Esophagus squamous epithelium (tissue), 5 donors: ENCODE results near the gene CKB. TPM values are rescaled to one million over a fixed set of nuclear protein-coding genes. Genes with fewer than 3 reads are reported as not detected.

ENCODE experiments used
- DNase-seq: peaks from one replicate; lab custom pipeline; 2025; lab: John Stamatoyannopoulos, UW
- H3K27ac ChIP-seq, 4 donors: fragments of 200-600 bp; sonication (generic); one replicate each; pipeline ENCODE4 v1.5.1; 2016 to 2019; ENCODE audit warnings: mild to moderate bottlenecking in 1 of 4
- H3K27me3 ChIP-seq, 4 donors: fragments of 200-600 bp; sonication (generic); 1 replicate in 3 of 4; 2 replicates in 1 of 4; pipeline versions ENCODE4 v1.5.1 to v1.6.0; 2017 to 2021; ENCODE audit warnings: antibody characterized with exemption in 1 of 4
- H3K36me3 ChIP-seq, 3 donors: fragments of 200-600 bp; sonication (generic); one replicate each; pipeline ENCODE4 v1.5.1; 2016 to 2019
- H3K4me1 ChIP-seq, 3 donors: fragments of 200-600 bp; sonication (generic); one replicate each; pipeline ENCODE4 v1.5.1; 2017 to 2019
- H3K4me3 ChIP-seq, 4 donors: fragments of 200-600 bp; sonication (generic); 1 replicate in 3 of 4; 2 replicates in 1 of 4; pipeline ENCODE4 v1.5.1; 2016 to 2019; ENCODE audit warnings: mild to moderate bottlenecking in 2 of 4, moderate library complexity in 1 of 4
- H3K9me3 ChIP-seq, 3 donors: fragments of 200-600 bp; sonication (generic); one replicate each; pipeline ENCODE4 v1.5.1; 2016 to 2019
- POLR2A ChIP-seq, 4 donors: fragments of 450-650 bp; IDR thresholded peaks; one replicate each; pipeline ENCODE4 v1.6.1; 2017; ENCODE audit warnings: antibody characterized with exemption in 4 of 4, mild to moderate bottlenecking in 4 of 4, moderate library complexity in 3 of 4
- WGBS, 2 donors: methylation state at CpG; one replicate each; pipeline ENCODE4 v1.1.5; 2018; 5-methylcytosine and 5-hydroxymethylcytosine counted together
- intact Hi-C: fragments of 100-400 bp; cut with DNase I; formaldehyde crosslinking; loops from one replicate; pipeline ENCODE4 v1.15.0; 2022
- total RNA-seq, 4 donors: library from RNA; depleted of rRNA; stranded (reverse); fragments of >200 nt; gene quantifications; one replicate each; pipeline ENCODE4 v1.1.0, GENCODE V29; 2016
- TF ChIP-seq, protein P1 (sequence below), 6 experiments: fragments of 450-650 bp in 4 of 6; fragments of 200-600 bp in 2 of 6; sonication (generic) in 2 of 6; IDR thresholded peaks; one replicate each; pipeline ENCODE4 v1.5.1; 2016 to 2019; ENCODE audit warnings: antibody characterized with exemption in 6 of 6, mild to moderate bottlenecking in 4 of 6, moderate library complexity in 4 of 6
- donor health status: DM: yes; HTN: yes; CAD: no.

The CKB gene
- total RNA-seq, 4 donors from 2014 or later = 27.2 to 204 (median 37.6) TPM

GRCh38 chr14:103541709-103542604, 19.3 kb upstream of the CKB start:
- TF ChIP-seq, protein P1, sequence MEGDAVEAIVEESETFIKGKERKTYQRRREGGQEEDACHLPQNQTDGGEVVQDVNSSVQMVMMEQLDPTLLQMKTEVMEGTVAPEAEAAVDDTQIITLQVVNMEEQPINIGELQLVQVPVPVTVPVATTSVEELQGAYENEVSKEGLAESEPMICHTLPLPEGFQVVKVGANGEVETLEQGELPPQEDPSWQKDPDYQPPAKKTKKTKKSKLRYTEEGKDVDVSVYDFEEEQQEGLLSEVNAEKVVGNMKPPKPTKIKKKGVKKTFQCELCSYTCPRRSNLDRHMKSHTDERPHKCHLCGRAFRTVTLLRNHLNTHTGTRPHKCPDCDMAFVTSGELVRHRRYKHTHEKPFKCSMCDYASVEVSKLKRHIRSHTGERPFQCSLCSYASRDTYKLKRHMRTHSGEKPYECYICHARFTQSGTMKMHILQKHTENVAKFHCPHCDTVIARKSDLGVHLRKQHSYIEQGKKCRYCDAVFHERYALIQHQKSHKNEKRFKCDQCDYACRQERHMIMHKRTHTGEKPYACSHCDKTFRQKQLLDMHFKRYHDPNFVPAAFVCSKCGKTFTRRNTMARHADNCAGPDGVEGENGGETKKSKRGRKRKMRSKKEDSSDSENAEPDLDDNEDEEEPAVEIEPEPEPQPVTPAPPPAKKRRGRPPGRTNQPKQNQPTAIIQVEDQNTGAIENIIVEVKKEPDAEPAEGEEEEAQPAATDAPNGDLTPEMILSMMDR (IDR thresholded peaks at IDR 0.05) = peak in 1 of 6 experiments; percentile 19
- no peak for TF ChIP-seq POLR2A (IDR thresholded peaks at IDR 0.05)
- 65% methylated on average over 5 of the region's 33 CpGs; no CpG with 5 or more reads in 1 of the 2 donors for WGBS, 2 donors

GRCh38 chr14:103540821-103541708, 18.4 kb upstream of the CKB start:
- H3K9me3 ChIP-seq = no peaks in the 10 kb centered on the region
- no peak for TF ChIP-seq POLR2A (IDR thresholded peaks at IDR 0.05)
- TF ChIP-seq, protein P1 (IDR thresholded peaks at IDR 0.05) = no peak
- no peaks in the 10 kb centered on the region for H3K36me3 ChIP-seq
- intact Hi-C loops = no loop called here
- no peaks in the 10 kb centered on the region for H3K27me3 ChIP-seq
- H3K27ac ChIP-seq = peak overlapping the region; percentile 78 to 87 (median 82)
- DNase-seq = no peak
- peak overlapping the region in 1 of 4 donors; percentile 2 for H3K4me3 ChIP-seq
- WGBS, 2 donors = 32 to 43% methylated on average over 5 to 13 of the region's 17 CpGs
- peaks cover 61 to 82% (median 68%) of the 10 kb centered on the region in 3 donors for H3K4me1 ChIP-seq

More at GRCh38 chr14:103541709-103542604, 19.3 kb upstream of the CKB start:
- peak overlapping the region in 1 of 4 donors; percentile 24 for H3K4me3 ChIP-seq
- H3K27me3 ChIP-seq = no peaks in the 10 kb centered on the region
- H3K36me3 ChIP-seq = no peaks in the 10 kb centered on the region
- DNase-seq = no peak
- intact Hi-C loops = no loop called here
- no peaks in the 10 kb centered on the region for H3K9me3 ChIP-seq
- H3K27ac ChIP-seq = peak overlapping the region; percentile 78 to 87 (median 82)
- peaks cover 61 to 90% (median 68%) of the 10 kb centered on the region in 3 donors for H3K4me1 ChIP-seq

GRCh38 chr14:103539056-103539825, 16.6 kb upstream of the CKB start:
- TF ChIP-seq, protein P1 (IDR thresholded peaks at IDR 0.05) = peak in 1 of 6 experiments; percentile 9
- TF ChIP-seq POLR2A (IDR thresholded peaks at IDR 0.05) = no peak
- H3K36me3 ChIP-seq = peaks cover 0 to 17% (median 4%) of the 10 kb centered on the region in 3 donors
- H3K9me3 ChIP-seq = no peaks in the 10 kb centered on the region
- no peaks in the 10 kb centered on the region for H3K27me3 ChIP-seq
- peaks cover 53 to 88% (median 75%) of the 10 kb centered on the region in 3 donors for H3K4me1 ChIP-seq
- intact Hi-C loops = no loop called here
- no peak overlapping the region for H3K4me3 ChIP-seq
- peak overlapping the region; percentile 46 to 87 (median 75) for H3K27ac ChIP-seq
- DNase-seq = no peak
- 77 to 83% methylated on average over 20 to 24 of the region's 28 CpGs for WGBS, 2 donors

DNA sequence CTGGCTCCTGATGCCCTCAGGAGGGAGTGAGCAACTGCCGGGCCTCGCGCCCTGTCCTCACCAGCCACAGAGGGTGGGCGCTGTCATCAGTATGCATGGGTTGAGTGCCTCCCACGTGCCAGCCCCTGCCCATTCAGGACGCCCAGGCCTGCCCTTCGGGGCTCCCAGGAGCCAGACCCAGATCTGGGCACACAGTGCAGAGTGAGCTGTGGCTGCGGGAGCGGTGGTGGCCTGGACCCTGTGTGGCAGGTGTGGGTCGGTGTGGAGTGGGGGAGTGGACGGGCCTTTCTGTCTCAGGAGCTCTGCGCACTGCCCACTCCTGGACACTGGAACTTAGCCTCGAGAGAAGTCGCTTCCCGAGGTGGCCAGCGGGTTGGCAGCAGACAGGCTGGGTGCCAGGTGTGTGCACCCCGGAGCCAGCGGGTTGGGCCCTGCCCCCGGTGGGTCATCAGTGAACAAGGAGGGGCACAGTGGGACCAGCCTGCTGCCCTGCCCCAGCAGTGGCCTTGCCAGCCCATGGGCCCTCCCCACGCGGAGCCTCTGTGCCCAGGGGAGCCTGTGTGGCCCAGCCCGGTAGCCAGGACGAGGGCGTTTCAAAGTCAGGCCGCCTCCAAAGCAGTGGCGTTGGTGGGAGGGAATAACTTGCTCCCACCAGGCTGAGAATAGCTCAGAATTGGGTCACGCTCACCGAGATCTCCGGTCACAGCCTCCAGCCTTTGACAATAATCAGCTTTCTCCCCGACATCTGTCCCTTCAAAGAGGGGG, 15.8 kb upstream of the CKB start:
- Histone ChIP-seq H3K27ac (peak overlapping the region; percentile 46 to 87 (median 75)), H3K4me3 (no peak overlapping the region), H3K36me3 (peaks cover 0 to 24% (median 4%) of the 10 kb centered on the region in 3 donors), H3K27me3 (no peaks in the 10 kb centered on the region), H3K9me3 (no peaks in the 10 kb centered on the region), H3K4me1 (peaks cover 45 to 88% (median 68%) of the 10 kb centered on the region in 3 donors)
- intact Hi-C loops = no loop called here
- DNase-seq = no peak
- no peak for TF ChIP-seq POLR2A (IDR thresholded peaks at IDR 0.05)
- TF ChIP-seq, protein P1 (IDR thresholded peaks at IDR 0.05) = no peak
- 34 to 66% methylated on average over 4 to 6 of the region's 30 CpGs for WGBS, 2 donors
